WERI-Rb-1 (cell line): ENCODE data around the gene PRKAR2B.

Experiments
- DNase-seq: peaks from one replicate; pipeline ENCODE4 v3.0.0-alpha.2; 2020
- H3K27ac ChIP-seq: fragments of 250-450 bp; sonication (Bioruptor Pico); 2 replicates; pipeline ENCODE4 v1.5.1; 2020; ENCODE audit warnings: mild to moderate bottlenecking, moderate library complexity
- H3K27me3 ChIP-seq: fragments of 250-450 bp; sonication (Bioruptor Pico); 2 replicates; pipeline ENCODE4 v1.5.1; 2021; ENCODE audit warnings: mild to moderate bottlenecking, low read depth, moderate library complexity; ENCODE audit not compliant: insufficient read depth, severe bottlenecking
- H3K36me3 ChIP-seq: fragments of 250-450 bp; sonication (Bioruptor Pico); 2 replicates; pipeline ENCODE4 v1.5.1; 2020; ENCODE audit warnings: mild to moderate bottlenecking, moderate library complexity
- H3K4me3 ChIP-seq: 2 replicates; pipeline ENCODE4 v1.5.1; 2011; ENCODE audit warnings: low read depth, mild to moderate bottlenecking, control low read depth, low read length
- H3K9me3 ChIP-seq: fragments of 250-450 bp; sonication (Bioruptor Pico); 2 replicates; pipeline ENCODE4 v1.5.1; 2021; ENCODE audit warnings: mild to moderate bottlenecking, moderate library complexity; ENCODE audit not compliant: severe bottlenecking
- TF ChIP-seq, protein P1 (sequence below): IDR thresholded peaks from 2 replicates; pipeline ENCODE4 v1.5.1; 2011; ENCODE audit warnings: low read depth, mild to moderate bottlenecking, control low read depth, inconsistent platforms, low read length

PRKAR2B gene

DNA sequence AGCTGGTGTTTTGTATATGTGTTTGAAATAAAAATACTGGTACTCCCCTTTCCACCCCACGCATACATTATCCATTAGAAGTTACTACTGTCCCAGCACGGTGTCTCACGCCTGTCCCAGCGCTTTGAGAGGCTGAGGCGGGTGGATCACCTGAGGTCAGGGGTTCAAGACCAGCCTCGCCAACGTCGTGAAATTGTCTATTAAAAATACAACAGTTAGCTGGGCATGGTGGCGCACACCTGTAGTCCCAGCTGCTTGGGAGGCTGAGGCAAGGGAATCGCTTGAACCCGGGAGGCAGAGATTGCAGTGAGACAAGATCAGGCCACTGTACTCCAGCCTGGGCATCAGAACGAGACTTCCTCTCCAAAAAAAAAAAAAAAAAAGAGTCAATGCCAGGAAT is 127.0 kb downstream of the PRKAR2B start:
- DNase-seq = no peak
- TF ChIP-seq, protein P1, sequence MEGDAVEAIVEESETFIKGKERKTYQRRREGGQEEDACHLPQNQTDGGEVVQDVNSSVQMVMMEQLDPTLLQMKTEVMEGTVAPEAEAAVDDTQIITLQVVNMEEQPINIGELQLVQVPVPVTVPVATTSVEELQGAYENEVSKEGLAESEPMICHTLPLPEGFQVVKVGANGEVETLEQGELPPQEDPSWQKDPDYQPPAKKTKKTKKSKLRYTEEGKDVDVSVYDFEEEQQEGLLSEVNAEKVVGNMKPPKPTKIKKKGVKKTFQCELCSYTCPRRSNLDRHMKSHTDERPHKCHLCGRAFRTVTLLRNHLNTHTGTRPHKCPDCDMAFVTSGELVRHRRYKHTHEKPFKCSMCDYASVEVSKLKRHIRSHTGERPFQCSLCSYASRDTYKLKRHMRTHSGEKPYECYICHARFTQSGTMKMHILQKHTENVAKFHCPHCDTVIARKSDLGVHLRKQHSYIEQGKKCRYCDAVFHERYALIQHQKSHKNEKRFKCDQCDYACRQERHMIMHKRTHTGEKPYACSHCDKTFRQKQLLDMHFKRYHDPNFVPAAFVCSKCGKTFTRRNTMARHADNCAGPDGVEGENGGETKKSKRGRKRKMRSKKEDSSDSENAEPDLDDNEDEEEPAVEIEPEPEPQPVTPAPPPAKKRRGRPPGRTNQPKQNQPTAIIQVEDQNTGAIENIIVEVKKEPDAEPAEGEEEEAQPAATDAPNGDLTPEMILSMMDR = no peak
- H3K36me3 ChIP-seq = no peaks in the 10 kb centered on the region
- H3K27me3 ChIP-seq = no peaks in the 10 kb centered on the region
- no peak overlapping the region for H3K4me3 ChIP-seq
- no peak overlapping the region for H3K27ac ChIP-seq
- H3K9me3 ChIP-seq = no peaks in the 10 kb centered on the region

DNA sequence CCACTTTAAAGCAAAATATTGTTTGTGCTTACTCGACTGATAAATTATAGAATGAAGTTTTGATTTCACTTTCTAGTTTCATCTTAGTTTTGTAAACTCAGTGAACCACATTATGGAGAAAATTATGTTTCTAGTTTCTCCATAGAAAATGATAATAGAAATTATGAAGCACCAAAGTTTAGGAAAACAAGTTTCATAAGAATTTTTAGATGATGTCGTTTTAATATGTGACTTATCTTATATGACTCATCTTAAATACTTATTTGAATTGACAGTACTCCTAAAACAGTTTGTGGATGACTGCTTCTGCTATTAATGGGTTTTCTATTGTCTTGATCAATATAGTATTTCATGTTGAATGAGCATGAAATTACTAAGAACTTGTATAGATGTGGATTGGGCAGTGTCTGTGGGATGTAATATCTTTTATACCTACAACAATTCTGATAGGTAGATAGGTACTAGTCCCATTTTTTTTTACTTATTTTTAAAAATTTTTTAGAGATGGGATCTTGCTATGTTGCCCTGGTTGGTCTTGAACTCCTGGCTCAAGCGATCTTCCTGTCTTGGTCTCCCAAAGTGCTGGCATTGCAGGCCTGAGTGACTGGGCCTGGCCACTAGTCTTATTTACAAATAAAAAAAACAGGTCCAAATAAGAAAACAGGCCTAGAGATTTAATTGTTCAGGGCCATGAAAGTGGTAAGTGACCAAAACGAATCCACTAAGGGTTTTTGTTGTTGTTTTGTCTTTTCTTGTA is 127.9 kb downstream of the PRKAR2B start:
- Histone ChIP-seq H3K27me3 (no peaks in the 10 kb centered on the region), H3K36me3 (no peaks in the 10 kb centered on the region), H3K27ac (no peak overlapping the region), H3K9me3 (no peaks in the 10 kb centered on the region), H3K4me3 (no peak overlapping the region)
- no peak for DNase-seq
- TF ChIP-seq, protein P1 = no peak

DNA sequence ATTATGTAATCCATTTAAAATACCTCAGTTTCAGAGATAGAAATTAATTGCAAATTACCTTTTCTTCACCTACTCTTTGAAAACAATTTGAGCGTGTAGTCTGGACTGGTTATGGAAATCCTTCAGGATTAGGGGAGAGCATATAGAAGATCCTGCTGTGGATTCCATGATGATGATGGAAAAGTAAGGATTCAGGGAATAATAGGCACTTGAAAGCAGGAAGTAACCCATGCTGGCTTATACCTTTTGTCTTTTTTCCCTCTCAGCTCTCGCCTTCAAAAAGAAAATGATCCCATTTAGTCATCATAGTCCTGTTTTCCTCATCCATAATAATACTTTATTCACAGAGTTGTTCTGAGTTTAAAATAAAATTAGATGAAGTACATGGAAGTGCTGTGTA is 128.7 kb downstream of the PRKAR2B start:
- Histone ChIP-seq H3K27me3 (no peaks in the 10 kb centered on the region), H3K27ac (no peak overlapping the region), H3K36me3 (no peaks in the 10 kb centered on the region), H3K9me3 (no peaks in the 10 kb centered on the region), H3K4me3 (no peak overlapping the region)
- TF ChIP-seq, protein P1 = no peak
- DNase-seq = no peak

DNA sequence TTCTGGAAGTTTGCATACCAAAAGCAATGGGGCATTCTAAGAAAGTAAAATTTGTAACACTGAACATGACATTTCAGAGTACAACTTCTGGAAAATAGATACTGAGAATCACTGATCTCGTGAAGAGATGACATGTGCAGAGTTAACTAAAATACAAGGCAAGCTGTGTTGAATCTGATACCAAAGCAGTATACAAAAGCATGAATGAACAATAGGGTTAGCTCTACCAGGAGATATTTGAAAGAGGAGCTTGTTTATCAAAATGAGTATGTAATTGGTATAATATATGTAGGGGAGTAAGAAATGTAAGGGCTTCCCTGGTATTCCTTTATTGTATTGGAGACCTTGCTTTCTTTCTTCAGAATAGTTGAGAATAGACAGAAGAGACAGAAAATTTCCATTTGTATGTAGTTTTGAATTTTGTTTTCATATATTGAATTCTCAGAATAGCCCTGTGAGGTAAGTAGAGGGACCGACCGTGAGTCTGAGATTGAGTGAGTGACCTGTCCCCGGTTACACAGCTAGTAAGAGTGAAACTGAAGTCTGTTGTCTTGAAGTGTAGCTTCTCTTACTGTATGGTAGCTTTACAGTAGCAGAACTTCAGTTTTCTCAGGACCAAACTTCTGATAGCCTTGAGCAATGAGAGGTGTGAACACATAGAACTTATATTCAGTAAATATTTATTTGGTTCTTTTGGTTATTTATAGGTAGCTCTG is 129.3 kb downstream of the PRKAR2B start:
- TF ChIP-seq, protein P1 = no peak
- DNase-seq = no peak
- Histone ChIP-seq H3K36me3 (no peaks in the 10 kb centered on the region), H3K9me3 (no peaks in the 10 kb centered on the region), H3K27ac (no peak overlapping the region), H3K27me3 (no peaks in the 10 kb centered on the region), H3K4me3 (no peak overlapping the region)

DNA sequence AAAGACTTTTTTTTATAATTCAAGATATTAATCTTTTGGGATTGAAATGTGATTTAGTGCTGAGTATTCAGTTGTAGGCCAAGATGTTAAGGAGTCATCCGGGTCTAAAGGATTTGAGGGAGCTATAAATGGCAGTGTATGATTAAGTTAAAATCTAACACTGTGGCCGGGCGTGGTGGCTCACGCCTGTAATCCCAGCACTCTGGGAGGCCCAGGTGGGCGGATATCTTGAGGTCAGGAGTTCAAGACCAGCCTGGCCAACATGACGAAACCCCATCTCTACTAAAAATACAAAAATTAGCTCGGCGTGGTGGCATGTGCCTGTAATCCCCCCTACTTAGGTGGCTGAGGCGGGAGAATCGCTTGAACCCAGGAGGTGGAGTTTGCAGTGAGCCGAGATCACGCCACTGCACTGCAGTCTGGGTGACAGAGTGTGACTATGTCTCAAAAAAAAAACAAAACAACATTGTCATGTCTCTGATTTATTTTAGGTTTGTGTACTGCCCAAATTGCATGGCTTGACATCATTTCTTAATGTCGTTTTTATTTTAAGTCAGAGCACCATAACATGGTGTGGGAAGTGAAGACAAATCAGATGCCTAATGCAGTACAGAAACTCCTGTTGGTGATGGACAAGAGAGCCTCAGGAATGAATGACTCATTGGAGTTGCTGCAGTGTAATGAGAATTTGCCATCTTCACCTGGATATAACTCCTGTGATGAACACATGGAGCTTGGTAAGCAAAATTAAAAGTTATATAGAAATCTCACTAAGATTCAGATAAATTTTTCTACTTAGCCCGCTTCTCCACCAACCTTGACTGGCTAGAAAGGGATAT is 135.0 kb downstream of the PRKAR2B start:
- TF ChIP-seq, protein P1 = no peak
- no peak for DNase-seq
- H3K27ac ChIP-seq = no peak overlapping the region
- H3K9me3 ChIP-seq = no peaks in the 10 kb centered on the region
- no peak overlapping the region for H3K4me3 ChIP-seq
- peaks cover 23% of the 10 kb centered on the region for H3K36me3 ChIP-seq
- no peaks in the 10 kb centered on the region for H3K27me3 ChIP-seq
